Astrocyte (in vitro differentiated cells and primary cell): ENCODE measurements around the gene POM121L2. TPM values are rescaled to one million over a fixed set of nuclear protein-coding genes. Genes with fewer than 3 reads are reported as not detected.
A peak's percentile ranks its signal among the peaks of the same experiment; 100 is the strongest.

Experiments
- DNase-seq: peaks from one replicate; pipeline ENCODE4 v3.0.0-alpha.2; 2010; ENCODE audit warnings: low read depth
- FAIRE-seq: peaks from 2 replicates; lab custom pipeline; 2011; peaks lifted over from hg19 to GRCh38; lab: Jason Lieb, UNC
- H2AFZ ChIP-seq: 2 replicates; pipeline ENCODE4 v1.6.0; 2012; ENCODE audit warnings: low read depth, low read length, inconsistent platforms
- H3K27ac ChIP-seq: 2 replicates; pipeline ENCODE4 v1.5.1; 2011; ENCODE audit warnings: low read depth, low read length, inconsistent platforms
- H3K27me3 ChIP-seq: 2 replicates; pipeline ENCODE4 v1.6.0; 2011; ENCODE audit warnings: low read length, inconsistent platforms; ENCODE audit not compliant: insufficient read depth
- H3K36me3 ChIP-seq: 2 replicates; pipeline ENCODE4 v1.5.1; 2011; ENCODE audit warnings: low read length, inconsistent platforms; ENCODE audit not compliant: insufficient read depth
- H3K4me1 ChIP-seq: 2 replicates; pipeline ENCODE4 v1.5.1; 2011; ENCODE audit warnings: low read length, inconsistent platforms; ENCODE audit not compliant: insufficient read depth
- H3K4me2 ChIP-seq: 2 replicates; pipeline ENCODE4 v1.6.0; 2012; ENCODE audit warnings: low read length, inconsistent platforms
- H3K4me3 ChIP-seq: 2 replicates; pipeline ENCODE4 v1.5.1; 2011; ENCODE audit warnings: low read depth, mild to moderate bottlenecking, low read length, inconsistent platforms; ENCODE audit not compliant: insufficient read depth
- H3K79me2 ChIP-seq: 2 replicates; pipeline ENCODE4 v1.6.0; 2012; ENCODE audit warnings: mild to moderate bottlenecking, low read length, inconsistent platforms; ENCODE audit not compliant: insufficient read depth
- H3K9ac ChIP-seq: 2 replicates; pipeline ENCODE4 v1.6.0; 2012; ENCODE audit warnings: mild to moderate bottlenecking, low read length, inconsistent platforms
- H3K9me3 ChIP-seq: 2 replicates; pipeline ENCODE4 v1.5.1; 2012; ENCODE audit warnings: low read depth, mild to moderate bottlenecking, low read length, inconsistent platforms; ENCODE audit not compliant: insufficient read depth
- H4K20me1 ChIP-seq: 2 replicates; pipeline ENCODE4 v1.6.0; 2012; ENCODE audit warnings: low read length, inconsistent platforms; ENCODE audit not compliant: insufficient read depth
- H3K27ac Mint-ChIP-seq: one replicate; pipeline ENCODE4 v1.8.0; 2021; ENCODE audit warnings: mild to moderate bottlenecking, mixed read lengths; ENCODE audit not compliant: unreplicated experiment
- H3K27me3 Mint-ChIP-seq: one replicate; pipeline ENCODE4 v1.8.0; 2021; ENCODE audit warnings: low read depth, mixed read lengths; ENCODE audit not compliant: unreplicated experiment
- H3K36me3 Mint-ChIP-seq: one replicate; pipeline ENCODE4 v1.8.0; 2021; ENCODE audit warnings: low read depth, mixed read lengths; ENCODE audit not compliant: unreplicated experiment
- H3K4me1 Mint-ChIP-seq: one replicate; pipeline ENCODE4 v1.8.0; 2021; ENCODE audit warnings: low read depth, mixed read lengths; ENCODE audit not compliant: unreplicated experiment
- H3K4me3 Mint-ChIP-seq: one replicate; pipeline ENCODE4 v1.8.0; 2021; ENCODE audit warnings: mild to moderate bottlenecking, moderate library complexity, mixed read lengths; ENCODE audit not compliant: unreplicated experiment
- H3K9me3 Mint-ChIP-seq: one replicate; pipeline ENCODE4 v1.8.0; 2021; ENCODE audit warnings: mild to moderate bottlenecking, mixed read lengths; ENCODE audit not compliant: unreplicated experiment
- CTCF ChIP-seq: IDR thresholded peaks from 2 replicates; pipeline ENCODE4 v1.5.1; 2011; ENCODE audit warnings: low read depth, mild to moderate bottlenecking, inconsistent platforms, low read length, moderate library complexity; ENCODE audit not compliant: insufficient read depth
- EZH2 ChIP-seq: IDR thresholded peaks from 2 replicates; pipeline ENCODE4 v1.6.1; 2012; ENCODE audit warnings: mild to moderate bottlenecking, low read length, inconsistent platforms; ENCODE audit not compliant: insufficient read depth
- total RNA-seq: library from RNA; stranded (reverse); gene quantifications from 2 replicates; pipeline ENCODE4 v1.2.1, GENCODE V29; 2021

Gene POM121L2
- total RNA-seq, 1 donor from 2014 or later = not detected

GRCh38 chr6:27297484-27297856 is 14.6 kb downstream of the POM121L2 start:
- Mint-ChIP-seq H3K4me3 (peak overlapping the region; percentile 95), H3K9me3 (no peaks in the 10 kb centered on the region), H3K27ac (no peak overlapping the region), H3K4me1 (peaks cover 4% of the 10 kb centered on the region), H3K36me3 (no peaks in the 10 kb centered on the region), H3K27me3 (no peaks in the 10 kb centered on the region)
- TF ChIP-seq EZH2 = no peak
- TF ChIP-seq CTCF = no peak
- DNase-seq (no peak), FAIRE-seq (no peak)
- H4K20me1 ChIP-seq = no peaks in the 10 kb centered on the region
- H3K9me3 ChIP-seq = no peaks in the 10 kb centered on the region
- H3K27me3 ChIP-seq = peaks cover 3% of the 10 kb centered on the region
- H3K79me2 ChIP-seq = no peaks in the 10 kb centered on the region
- no peak overlapping the region for H3K9ac ChIP-seq
- H2AFZ ChIP-seq = no peak overlapping the region
- peak overlapping the region; percentile 87 for H3K4me2 ChIP-seq
- no peaks in the 10 kb centered on the region for H3K36me3 ChIP-seq
- no peak overlapping the region for H3K27ac ChIP-seq
- peaks cover 6% of the 10 kb centered on the region for H3K4me1 ChIP-seq
- peak overlapping the region; percentile 37 for H3K4me3 ChIP-seq

GRCh38 chr6:27296106-27296783 is 15.8 kb downstream of the POM121L2 start:
- FAIRE-seq (no peak), DNase-seq (peak; percentile 29)
- peaks cover 6% of the 10 kb centered on the region for H3K4me1 ChIP-seq
- peak overlapping the region; percentile 62 for H3K4me3 ChIP-seq
- H3K9ac ChIP-seq = peak overlapping the region; percentile 25
- no peaks in the 10 kb centered on the region for H4K20me1 ChIP-seq
- peak overlapping the region; percentile 95 for H3K4me3 Mint-ChIP-seq
- H3K9me3 ChIP-seq = peaks cover 3% of the 10 kb centered on the region
- peaks cover 2% of the 10 kb centered on the region for H3K27me3 Mint-ChIP-seq
- no peaks in the 10 kb centered on the region for H3K9me3 Mint-ChIP-seq
- H3K79me2 ChIP-seq = no peaks in the 10 kb centered on the region
- H3K27me3 ChIP-seq = peaks cover 7% of the 10 kb centered on the region
- peak overlapping the region; percentile 70 for H3K27ac Mint-ChIP-seq
- H3K4me2 ChIP-seq = peak overlapping the region; percentile 87
- H2AFZ ChIP-seq = peak overlapping the region; percentile 44
- no peaks in the 10 kb centered on the region for H3K36me3 ChIP-seq
- TF ChIP-seq CTCF = no peak
- no peak for TF ChIP-seq EZH2
- H3K27ac ChIP-seq = no peak overlapping the region
- peaks cover 4% of the 10 kb centered on the region for H3K4me1 Mint-ChIP-seq
- no peaks in the 10 kb centered on the region for H3K36me3 Mint-ChIP-seq
